ENCODE measurements around the gene TMCO4.

The TMCO4 gene

GRCh38 chr1:19723874-19724273 is 75.8 kb downstream of the TMCO4 start:
- no peak for TF ChIP-seq CTCF (conservative IDR thresholded peaks at IDR 0.05; ENCODE audit: low read depth, low read length)
- Histone ChIP-seq H3K4me2 (no peak overlapping the region), H3K27me3 (ENCODE audit: insufficient read depth, low read depth) (no peaks in the 10 kb centered on the region), H4K20me1 (ENCODE audit: insufficient read depth) (no peaks in the 10 kb centered on the region), H3K36me3 (ENCODE audit: insufficient read depth) (no peaks in the 10 kb centered on the region), H3K9ac (no peak overlapping the region), H3K4me1 (ENCODE audit: low read depth, poor library complexity, severe bottlenecking) (no peaks in the 10 kb centered on the region), H2AFZ (ENCODE audit: low read depth) (no peak overlapping the region), H3K27ac (no peak overlapping the region), H3K4me3 (IDR thresholded peaks at IDR 0.05; ENCODE audit: insufficient read depth, low read depth, low read length) (no peak overlapping the region), H3K79me2 (ENCODE audit: insufficient read depth, low read depth) (no peaks in the 10 kb centered on the region)

- Histone ChIP-seq H3K4me1 (ENCODE audit: low read depth, poor library complexity, severe bottlenecking) (no peaks in the 10 kb centered on the region), H4K20me1 (ENCODE audit: insufficient read depth) (no peaks in the 10 kb centered on the region), H3K4me2 (no peak overlapping the region), H3K4me3 (IDR thresholded peaks at IDR 0.05; ENCODE audit: insufficient read depth, low read depth, low read length) (no peak overlapping the region), H3K36me3 (ENCODE audit: insufficient read depth) (no peaks in the 10 kb centered on the region), H3K79me2 (ENCODE audit: insufficient read depth, low read depth) (no peaks in the 10 kb centered on the region), H2AFZ (ENCODE audit: low read depth) (no peak overlapping the region), H3K27me3 (ENCODE audit: insufficient read depth, low read depth) (no peaks in the 10 kb centered on the region), H3K27ac (no peak overlapping the region), H3K9ac (no peak overlapping the region)
- no peak for TF ChIP-seq CTCF (conservative IDR thresholded peaks at IDR 0.05; ENCODE audit: low read depth, low read length)
Observed at GRCh38 chr1:19720973-19721372, 78.7 kb downstream of the TMCO4 start.

GRCh38 chr1:19720174-19720573 is 79.5 kb downstream of the TMCO4 start:
- no peak overlapping the region for H3K4me2 ChIP-seq
- no peaks in the 10 kb centered on the region for H4K20me1 ChIP-seq (ENCODE audit: insufficient read depth)
- TF ChIP-seq CTCF (conservative IDR thresholded peaks at IDR 0.05; ENCODE audit: low read depth, low read length) = no peak
- H3K27me3 ChIP-seq (ENCODE audit: insufficient read depth, low read depth) = no peaks in the 10 kb centered on the region
- no peak overlapping the region for H3K9ac ChIP-seq
- H2AFZ ChIP-seq (ENCODE audit: low read depth) = no peak overlapping the region
- no peak overlapping the region for H3K4me3 ChIP-seq (IDR thresholded peaks at IDR 0.05; ENCODE audit: insufficient read depth, low read depth, low read length)
- no peak overlapping the region for H3K27ac ChIP-seq
- H3K79me2 ChIP-seq (ENCODE audit: insufficient read depth, low read depth) = no peaks in the 10 kb centered on the region
- peaks cover 3% of the 10 kb centered on the region for H3K4me1 ChIP-seq (ENCODE audit: low read depth, poor library complexity, severe bottlenecking)
- H3K36me3 ChIP-seq (ENCODE audit: insufficient read depth) = no peaks in the 10 kb centered on the region

GRCh38 chr1:19717467-19717866 is 82.2 kb downstream of the TMCO4 start:
- Histone ChIP-seq H3K4me1 (ENCODE audit: low read depth, poor library complexity, severe bottlenecking) (peaks cover 3% of the 10 kb centered on the region), H3K4me2 (no peak overlapping the region), H3K9ac (no peak overlapping the region), H3K27me3 (ENCODE audit: insufficient read depth, low read depth) (no peaks in the 10 kb centered on the region), H3K27ac (no peak overlapping the region), H4K20me1 (ENCODE audit: insufficient read depth) (no peaks in the 10 kb centered on the region), H3K4me3 (IDR thresholded peaks at IDR 0.05; ENCODE audit: insufficient read depth, low read depth, low read length) (no peak overlapping the region), H2AFZ (ENCODE audit: low read depth) (no peak overlapping the region), H3K79me2 (ENCODE audit: insufficient read depth, low read depth) (no peaks in the 10 kb centered on the region), H3K36me3 (ENCODE audit: insufficient read depth) (no peaks in the 10 kb centered on the region)
- TF ChIP-seq CTCF (conservative IDR thresholded peaks at IDR 0.05; ENCODE audit: low read depth, low read length) = no peak
